VCaP (cell line): Measurements from ENCODE around the gene ABHD2.
A peak's percentile ranks its signal among the peaks of the same experiment; 100 is the strongest.

Experiments used
- H3K27ac ChIP-seq: fragments of 450-650 bp; 2 replicates; pipeline ENCODE4 v1.5.1; 2017
- TF ChIP-seq, protein P1 (sequence below): fragments of 450-650 bp; conservative IDR thresholded peaks from 2 replicates; pipeline ENCODE4 v1.5.1; 2017; ENCODE audit warnings: mild to moderate bottlenecking, moderate library complexity

ABHD2 gene

GRCh38 chr15:89201465-89202005 lies 113.3 kb downstream of the ABHD2 start:
- H3K27ac ChIP-seq = no peak overlapping the region
- TF ChIP-seq, protein P1, sequence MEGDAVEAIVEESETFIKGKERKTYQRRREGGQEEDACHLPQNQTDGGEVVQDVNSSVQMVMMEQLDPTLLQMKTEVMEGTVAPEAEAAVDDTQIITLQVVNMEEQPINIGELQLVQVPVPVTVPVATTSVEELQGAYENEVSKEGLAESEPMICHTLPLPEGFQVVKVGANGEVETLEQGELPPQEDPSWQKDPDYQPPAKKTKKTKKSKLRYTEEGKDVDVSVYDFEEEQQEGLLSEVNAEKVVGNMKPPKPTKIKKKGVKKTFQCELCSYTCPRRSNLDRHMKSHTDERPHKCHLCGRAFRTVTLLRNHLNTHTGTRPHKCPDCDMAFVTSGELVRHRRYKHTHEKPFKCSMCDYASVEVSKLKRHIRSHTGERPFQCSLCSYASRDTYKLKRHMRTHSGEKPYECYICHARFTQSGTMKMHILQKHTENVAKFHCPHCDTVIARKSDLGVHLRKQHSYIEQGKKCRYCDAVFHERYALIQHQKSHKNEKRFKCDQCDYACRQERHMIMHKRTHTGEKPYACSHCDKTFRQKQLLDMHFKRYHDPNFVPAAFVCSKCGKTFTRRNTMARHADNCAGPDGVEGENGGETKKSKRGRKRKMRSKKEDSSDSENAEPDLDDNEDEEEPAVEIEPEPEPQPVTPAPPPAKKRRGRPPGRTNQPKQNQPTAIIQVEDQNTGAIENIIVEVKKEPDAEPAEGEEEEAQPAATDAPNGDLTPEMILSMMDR = no peak

DNA sequence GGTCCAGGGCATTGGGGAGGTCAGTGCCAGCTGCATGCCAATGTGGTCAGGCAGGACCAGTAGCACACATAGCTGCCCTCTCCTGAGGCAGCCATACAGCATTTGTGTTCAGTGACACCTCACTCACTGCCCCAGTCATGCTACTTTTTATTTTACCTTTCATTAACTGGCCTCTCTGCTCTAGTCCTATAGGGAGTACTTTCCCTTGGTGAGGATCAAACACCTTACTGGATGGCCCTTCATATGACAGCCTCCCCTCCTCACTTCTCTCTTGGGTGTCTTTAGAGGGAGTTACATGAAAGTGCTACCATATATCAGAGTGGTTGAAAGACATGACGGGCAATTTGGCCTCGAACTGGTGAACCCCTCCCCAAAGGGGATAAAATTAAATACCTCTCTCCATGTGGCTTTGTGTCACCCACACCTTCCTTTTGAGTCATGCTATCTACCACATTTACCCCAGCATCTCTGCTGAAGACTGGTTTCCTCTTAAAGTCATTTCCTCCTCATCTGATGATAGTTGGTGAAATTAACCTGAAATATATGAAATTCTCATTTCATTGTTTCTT lies 115.5 kb downstream of the ABHD2 start:
- TF ChIP-seq, protein P1 = no peak
- no peak overlapping the region for H3K27ac ChIP-seq

DNA sequence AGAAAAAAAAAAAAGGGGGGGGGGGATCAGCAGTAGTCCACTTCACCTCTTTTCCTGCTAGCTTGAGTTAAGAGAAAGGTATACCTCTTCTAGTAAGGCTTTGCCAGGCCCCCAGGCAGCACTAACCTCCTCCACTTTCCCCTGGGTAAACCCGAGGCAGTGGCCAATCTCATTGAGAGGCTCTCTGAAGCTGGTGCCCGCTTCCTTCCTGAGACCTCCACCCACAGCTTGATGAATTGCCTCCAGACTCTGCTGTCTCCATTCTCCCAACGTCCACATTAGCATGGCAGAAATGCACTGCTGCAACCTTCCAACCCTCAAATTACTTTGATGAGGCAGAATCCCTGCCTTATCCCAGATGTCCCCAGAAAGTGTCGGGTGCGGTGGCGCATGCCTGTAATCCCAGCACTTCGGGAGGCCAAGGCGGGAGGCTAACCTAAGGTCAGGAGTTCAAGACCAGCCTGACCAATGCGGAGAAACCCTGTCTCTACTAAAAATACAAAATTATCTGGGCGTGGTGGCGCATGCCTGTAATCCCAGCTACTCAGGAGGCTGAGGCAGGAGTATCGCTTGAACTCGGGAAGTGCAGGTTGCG lies 117.8 kb downstream of the ABHD2 start:
- H3K27ac ChIP-seq = no peak overlapping the region
- TF ChIP-seq, protein P1 = no peak

GRCh38 chr15:89206908-89207331 lies 118.7 kb downstream of the ABHD2 start:
- TF ChIP-seq, protein P1 = peak; percentile 99
- peak overlapping the region; percentile 48; the same call in 1 of the 2 replicates for H3K27ac ChIP-seq

- H3K27ac ChIP-seq = peak overlapping the region; percentile 48
- TF ChIP-seq, protein P1 = no peak
These were observed 120.0 kb downstream of the ABHD2 start for GRCh38 chr15:89208256-89208655.

GRCh38 chr15:89209057-89209456 lies 120.8 kb downstream of the ABHD2 start:
- peak overlapping the region; percentile 48; the same call in 1 of the 2 replicates for H3K27ac ChIP-seq
- TF ChIP-seq, protein P1 = no peak

DNA sequence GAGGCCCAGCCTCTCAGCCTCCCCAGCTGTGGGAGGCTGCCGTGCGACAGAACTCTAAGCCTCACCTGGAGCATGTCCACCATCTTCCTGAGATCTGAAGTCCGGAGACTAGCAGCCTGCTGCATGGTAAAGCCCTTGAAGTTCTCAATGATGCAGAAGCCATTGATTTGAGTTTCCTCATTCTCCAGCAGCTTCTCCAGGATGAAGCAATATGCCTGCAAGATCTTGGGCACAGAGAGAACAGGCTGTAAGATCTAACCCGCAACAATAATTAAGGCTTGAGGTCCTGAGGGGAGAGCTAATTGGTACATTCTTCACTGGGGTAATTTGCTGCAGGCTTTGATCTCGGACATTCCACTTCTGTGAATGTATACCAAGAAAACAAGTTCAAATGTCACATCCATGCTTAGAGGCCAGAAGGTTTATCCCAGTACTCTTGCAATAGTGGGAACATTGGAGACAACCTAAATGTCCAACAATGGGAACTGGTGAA lies 123.5 kb downstream of the ABHD2 start:
- H3K27ac ChIP-seq = no peak overlapping the region
- TF ChIP-seq, protein P1 = no peak
